Epithelial cell of proximal tubule (primary cell): ENCODE data around the gene ZCCHC14. TPM values are rescaled to one million over a fixed set of nuclear protein-coding genes. Genes with fewer than 3 reads are reported as not detected.

Experiments used
- DNase-seq: peaks from one replicate; pipeline ENCODE4 v3.0.0-alpha.2; 2011; ENCODE audit warnings: low read depth
- H3K4me3 ChIP-seq: 2 replicates; pipeline ENCODE4 v1.5.1; 2011; ENCODE audit warnings: low read depth, mild to moderate bottlenecking, low read length
- CTCF ChIP-seq: conservative IDR thresholded peaks from 2 replicates; pipeline ENCODE4 v1.5.1; 2012; ENCODE audit warnings: low read depth, mild to moderate bottlenecking, low read length
- total RNA-seq: library from RNA; depleted of rRNA; stranded (reverse); fragments of >200 nt; gene quantifications from 2 replicates; pipeline ENCODE4 v1.2.3, GENCODE V29; 2015

Gene ZCCHC14
- total RNA-seq, 1 donor from 2014 or later: 11.8 TPM

GRCh38 chr16:87534030-87534653, 41.3 kb upstream of the ZCCHC14 start:
- H3K4me3 ChIP-seq: no peak overlapping the region
- TF ChIP-seq CTCF: no peak
- no peak for DNase-seq

DNA sequence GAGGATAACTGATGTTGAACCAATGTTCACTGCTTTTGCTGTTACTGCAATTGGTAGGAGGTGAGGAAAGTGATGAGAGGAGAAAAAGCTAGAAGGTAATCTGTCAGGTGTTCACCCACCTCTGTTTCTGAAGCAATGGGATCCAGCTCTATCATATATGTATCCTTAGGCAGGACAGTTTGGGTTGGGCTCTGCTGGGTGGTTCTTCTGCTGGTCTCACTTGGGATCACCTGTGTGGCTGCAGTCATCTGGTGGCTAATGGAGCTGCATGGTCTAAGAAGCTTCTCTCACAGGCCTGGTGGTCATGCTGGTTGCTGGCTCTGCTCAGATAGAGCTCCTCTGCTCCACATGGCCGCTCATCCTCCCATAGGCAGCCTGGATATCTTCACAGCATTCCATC, 40.2 kb upstream of the ZCCHC14 start:
- no peak for TF ChIP-seq CTCF
- DNase-seq: no peak

GRCh38 chr16:87531418-87531817, 38.6 kb upstream of the ZCCHC14 start:
- no peak overlapping the region for H3K4me3 ChIP-seq
- TF ChIP-seq CTCF: no peak
- DNase-seq: no peak

More for the DNA sequence above, 40.2 kb upstream of the ZCCHC14 start:
- H3K4me3 ChIP-seq: no peak overlapping the region

DNA sequence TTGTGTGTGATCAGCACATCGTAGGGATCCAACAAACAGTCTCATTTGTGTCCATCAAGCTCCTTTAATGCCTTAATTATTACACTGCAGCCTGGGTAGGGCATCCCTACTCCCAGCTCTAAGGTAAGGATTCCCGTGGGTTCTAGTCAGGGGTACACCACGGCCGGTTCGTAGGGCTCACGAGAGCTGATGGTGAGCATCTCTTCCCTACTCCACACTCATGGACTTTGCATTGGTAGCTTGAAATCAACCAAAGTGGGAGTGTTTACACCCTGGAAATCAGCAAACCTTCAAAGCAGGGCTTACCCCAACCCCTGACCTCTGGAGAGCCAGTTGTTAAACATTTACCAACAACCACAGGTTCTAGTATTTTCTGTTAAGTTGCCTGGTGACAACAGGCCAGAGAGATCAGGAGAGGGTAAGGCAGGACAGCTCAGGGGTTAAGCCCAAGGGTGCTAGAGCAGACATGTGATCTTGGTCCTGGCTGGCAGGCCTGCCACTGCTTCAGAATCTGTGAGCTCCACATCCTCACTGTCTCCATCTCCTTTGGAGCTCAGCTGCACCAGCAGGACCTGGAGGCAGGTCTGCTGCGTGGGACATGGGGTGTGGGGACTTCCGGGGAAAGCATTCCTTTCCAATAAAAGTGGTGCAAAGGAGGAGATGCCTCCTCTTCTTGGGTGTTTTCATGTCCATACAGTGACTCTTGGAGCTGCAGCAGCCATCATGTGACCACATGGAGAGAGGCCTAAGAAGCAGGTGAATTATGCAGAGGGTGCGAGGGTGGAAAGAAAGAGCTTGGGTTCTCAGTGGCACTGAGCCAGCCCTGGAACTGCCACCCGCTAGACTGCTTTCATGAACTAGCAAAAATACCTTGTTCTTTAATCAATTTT, 36.1 kb upstream of the ZCCHC14 start:
- H3K4me3 ChIP-seq: no peak overlapping the region
- peak; percentile 15 for DNase-seq
- no peak for TF ChIP-seq CTCF

DNA sequence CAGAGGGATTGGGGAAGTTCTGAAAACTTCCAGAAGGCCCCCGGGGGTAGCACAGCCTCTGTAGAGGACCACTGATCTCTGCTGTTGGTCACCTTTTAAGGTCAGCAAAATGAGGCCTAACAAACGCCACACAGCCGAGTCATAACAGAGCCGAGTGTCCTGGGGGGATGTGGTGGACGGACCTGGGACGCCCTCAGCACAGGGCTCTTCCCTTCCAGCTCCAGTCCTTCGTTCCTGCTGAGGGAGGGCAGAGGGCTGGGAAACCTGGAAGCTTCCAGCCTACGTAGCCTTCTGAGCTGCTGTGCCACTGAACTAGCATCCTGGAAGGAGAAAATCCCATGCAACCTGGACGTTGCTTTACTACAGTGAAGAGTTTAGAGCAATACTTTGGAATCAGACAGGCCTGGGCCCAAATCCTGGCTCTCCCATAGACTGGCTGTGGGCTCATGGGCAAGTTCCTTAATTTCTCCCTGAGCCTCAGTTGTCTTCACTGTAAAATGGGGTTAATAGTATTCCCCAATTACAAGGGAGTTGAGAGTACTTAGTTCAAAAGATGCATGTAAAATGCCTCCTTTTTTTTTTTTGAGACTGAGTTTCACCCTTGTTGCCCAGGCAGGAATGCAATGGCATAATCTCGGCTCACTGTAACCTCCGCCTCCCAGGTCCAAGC, 34.4 kb upstream of the ZCCHC14 start:
- no peak overlapping the region for H3K4me3 ChIP-seq
- DNase-seq: no peak
- TF ChIP-seq CTCF: no peak

- no peak for DNase-seq
- no peak for TF ChIP-seq CTCF
- H3K4me3 ChIP-seq: no peak overlapping the region
Observed at GRCh38 chr16:87526238-87526947, 33.6 kb upstream of the ZCCHC14 start.
